Neuronal stem cell (in vitro differentiated cells): ENCODE data around the gene FAF2.

Experiments
- DNase-seq: peaks from one replicate; pipeline ENCODE4 v3.0.0-alpha.2; 2013; ENCODE audit warnings: low spot score
- H2AFZ ChIP-seq: one replicate; pipeline ENCODE4 v1.6.1; 2013; ENCODE audit warnings: mild to moderate bottlenecking, low read length, inconsistent platforms
- H2AK5ac ChIP-seq: 2 replicates; pipeline ENCODE4 v1.6.1; 2013; ENCODE audit warnings: low read depth, mild to moderate bottlenecking, inconsistent platforms, low read length, moderate library complexity, mixed read lengths
- H2BK120ac ChIP-seq: 2 replicates; pipeline ENCODE4 v1.6.1; 2013; ENCODE audit warnings: low read depth, mild to moderate bottlenecking, inconsistent platforms, low read length, moderate library complexity, mixed read lengths
- H2BK12ac ChIP-seq: one replicate; pipeline ENCODE4 v1.6.1; 2013; ENCODE audit warnings: low read length, inconsistent platforms
- H2BK15ac ChIP-seq: 2 replicates; pipeline ENCODE4 v1.6.1; 2013; ENCODE audit warnings: mild to moderate bottlenecking, low read length, inconsistent platforms, mixed read lengths
- H2BK5ac ChIP-seq: one replicate; pipeline ENCODE4 v1.6.1; 2013; ENCODE audit warnings: inconsistent platforms, mild to moderate bottlenecking, low read length, moderate library complexity
- H3K14ac ChIP-seq: one replicate; pipeline ENCODE4 v1.6.1; 2013; ENCODE audit warnings: low read length, inconsistent platforms
- H3K18ac ChIP-seq: 2 replicates; pipeline ENCODE4 v1.6.1; 2013; ENCODE audit warnings: low read length, inconsistent platforms
- H3K23ac ChIP-seq: 2 replicates; pipeline ENCODE4 v1.6.1; 2013; ENCODE audit warnings: low read depth, mild to moderate bottlenecking, mixed read lengths, low read length, inconsistent platforms; ENCODE audit not compliant: poor library complexity
- H3K27ac ChIP-seq: replicated peaks from 3 replicates; pipeline ENCODE4 v1.5.1; 2013; ENCODE audit warnings: low read length, inconsistent platforms
- H3K27me3 ChIP-seq, 3 experiments: 2 replicates each; pipeline ENCODE4 v1.6.1; 2013; ENCODE audit warnings: low read length in 3 of 3, mild to moderate bottlenecking in 2 of 3, inconsistent platforms in 1 of 3, low read depth in 1 of 3, mixed read lengths in 1 of 3, moderate library complexity in 1 of 3; ENCODE audit not compliant: control insufficient read depth in 3 of 3, insufficient read depth in 3 of 3
- H3K36me3 ChIP-seq, 2 donors: replicated peaks in 1 of 2; 2 replicates each; pipeline ENCODE4 v1.6.1; 2013; ENCODE audit warnings: low read length in 2 of 2; ENCODE audit not compliant: control insufficient read depth in 2 of 2, insufficient read depth in 2 of 2
- H3K4ac ChIP-seq: 2 replicates; pipeline ENCODE4 v1.6.1; 2013; ENCODE audit warnings: inconsistent platforms, mild to moderate bottlenecking, low read length, moderate library complexity
- H3K4me1 ChIP-seq, 2 donors: 1 replicate in 1 of 2; 2 replicates in 1 of 2; pipeline ENCODE4 v1.6.1; 2013; ENCODE audit warnings: low read length in 2 of 2, low read depth in 1 of 2; ENCODE audit not compliant: control insufficient read depth in 2 of 2, insufficient read depth in 1 of 2
- H3K4me2 ChIP-seq: one replicate; pipeline ENCODE4 v1.6.1; 2013; ENCODE audit warnings: mild to moderate bottlenecking, low read length, inconsistent platforms; ENCODE audit not compliant: insufficient read depth, poor library complexity, severe bottlenecking
- H3K4me3 ChIP-seq, 2 donors: 2 replicates each; pipeline ENCODE4 v1.5.1; 2013; ENCODE audit warnings: low read length in 2 of 2, mild to moderate bottlenecking in 2 of 2, inconsistent platforms in 1 of 2, moderate library complexity in 1 of 2
- H3K79me1 ChIP-seq: one replicate; pipeline ENCODE4 v1.6.1; 2013; ENCODE audit warnings: low read depth, mild to moderate bottlenecking, inconsistent platforms, low read length, moderate library complexity
- H3K9ac ChIP-seq: one replicate; pipeline ENCODE4 v1.6.1; 2013; ENCODE audit warnings: mild to moderate bottlenecking, low read depth, low read length, inconsistent platforms; ENCODE audit not compliant: poor library complexity
- H3K9me3 ChIP-seq, 2 donors: replicated peaks in 1 of 2; 2 replicates each; pipeline versions ENCODE3 to v1.6.1; 2013; ENCODE audit warnings: low read length in 2 of 2, mild to moderate bottlenecking in 2 of 2, inconsistent platforms in 1 of 2, low read depth in 1 of 2, mixed read lengths in 1 of 2, moderate library complexity in 1 of 2; ENCODE audit not compliant: control insufficient read depth in 2 of 2, insufficient read depth in 1 of 2
- H4K8ac ChIP-seq: one replicate; pipeline ENCODE4 v1.6.1; 2013; ENCODE audit warnings: low read depth, mild to moderate bottlenecking, inconsistent platforms, low read length, moderate library complexity
- H4K91ac ChIP-seq: one replicate; pipeline ENCODE4 v1.6.1; 2013; ENCODE audit warnings: low read length, low read depth, mild to moderate bottlenecking, inconsistent platforms; ENCODE audit not compliant: poor library complexity
- WGBS, 2 donors: extraction: QIAGEN DNeasy Blood & Tissue Kit; methylation state at CpG; one replicate each; pipeline ENCODE4 v1.1.7; 2013; ENCODE audit warnings: missing lambda C conversion rate in 2 of 2, mixed read lengths in 1 of 2; ENCODE audit not compliant: insufficient read length in 2 of 2, insufficient replicate concordance in 1 of 2; ENCODE audit errors: extremely low coverage in 2 of 2; 5-methylcytosine and 5-hydroxymethylcytosine counted together

The FAF2 gene

DNA sequence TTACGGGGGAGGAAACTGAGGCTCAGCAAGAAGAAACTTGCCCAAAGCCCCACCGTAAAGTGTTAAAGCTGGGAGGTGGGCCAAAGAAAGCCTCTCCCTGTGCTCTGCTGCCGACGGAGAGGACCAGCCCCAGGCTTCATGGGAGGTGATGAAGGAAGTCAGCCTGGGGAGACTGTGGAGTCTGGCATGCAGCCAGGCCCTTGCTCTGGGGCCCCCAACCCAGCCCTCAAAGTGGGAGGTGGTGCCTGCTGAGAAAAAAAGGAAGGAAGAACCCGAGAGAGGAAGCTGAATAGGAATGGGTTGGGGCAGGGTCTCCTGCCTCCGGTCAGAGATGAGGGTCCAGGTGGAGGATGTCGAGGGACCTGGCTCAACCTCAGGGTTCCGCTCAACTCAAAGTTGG lies 85.2 kb downstream of the FAF2 start:
- no peak overlapping the region for H3K14ac ChIP-seq
- H3K36me3 ChIP-seq, result peaks cover 36 to 61% of the 10 kb centered on the region in 2 donors
- no peak overlapping the region for H2AK5ac ChIP-seq
- no peak overlapping the region for H2AFZ ChIP-seq
- no peak overlapping the region for H2BK5ac ChIP-seq
- H3K79me1 ChIP-seq, result peaks cover 32% of the 10 kb centered on the region
- H3K23ac ChIP-seq, result no peak overlapping the region
- no peak overlapping the region for H3K4me2 ChIP-seq
- no peak overlapping the region for H4K91ac ChIP-seq
- DNase-seq, result no peak
- no peak overlapping the region for H3K18ac ChIP-seq
- no peak overlapping the region for H2BK12ac ChIP-seq
- no peak overlapping the region for H3K4me3 ChIP-seq
- H3K4ac ChIP-seq, result no peak overlapping the region
- no peak overlapping the region for H4K8ac ChIP-seq
- H3K4me1 ChIP-seq, result peaks cover 5 to 16% of the 10 kb centered on the region in 2 donors
- H3K9me3 ChIP-seq, result no peaks in the 10 kb centered on the region
- no peak overlapping the region for H2BK15ac ChIP-seq
- H3K9ac ChIP-seq, result no peak overlapping the region
- WGBS, 2 donors, result no CpG with 5 or more reads among the region's 8 CpGs
- no peak overlapping the region for H2BK120ac ChIP-seq
- no peak overlapping the region for H3K27ac ChIP-seq
- no peaks in the 10 kb centered on the region for H3K27me3 ChIP-seq

DNA sequence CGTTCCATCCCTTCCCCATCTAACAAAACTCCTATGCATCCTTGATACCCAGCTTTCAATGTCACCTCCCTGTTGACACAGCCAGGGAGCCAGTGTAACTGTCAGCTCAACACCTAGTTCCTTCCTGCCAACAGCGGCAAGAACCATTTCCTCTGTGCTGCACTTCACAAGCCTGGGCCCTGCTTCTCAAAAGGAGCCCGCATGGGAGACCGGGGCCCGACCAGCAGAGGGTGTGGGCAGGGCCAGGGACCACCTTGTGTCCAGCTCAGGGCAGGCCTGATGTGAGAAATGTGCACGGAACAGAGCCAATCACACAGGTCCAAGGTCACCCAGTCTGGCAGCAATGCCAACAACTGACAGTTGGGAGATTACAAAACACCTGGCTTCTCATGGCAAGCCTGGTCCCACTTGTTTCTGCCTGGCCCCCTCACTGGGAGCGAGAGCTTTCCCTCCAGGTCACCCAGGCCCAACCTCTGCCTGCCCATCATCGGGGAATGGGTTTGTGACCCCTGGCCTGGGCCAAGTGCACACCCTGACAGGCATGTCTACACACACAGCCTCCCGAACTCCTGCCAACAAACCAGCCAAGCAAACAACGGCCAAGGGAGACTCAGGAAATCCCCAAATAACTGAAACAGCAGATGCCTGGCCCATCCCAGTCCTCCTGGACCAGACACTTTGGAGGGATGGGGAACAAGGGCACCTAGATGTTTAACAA lies 85.9 kb downstream of the FAF2 start:
- DNase-seq, result no peak
- Histone ChIP-seq H3K4me1 (peaks cover 5 to 19% of the 10 kb centered on the region in 2 donors), H2BK12ac (no peak overlapping the region), H3K4me3 (no peak overlapping the region), H4K8ac (no peak overlapping the region), H4K91ac (no peak overlapping the region), H2AK5ac (no peak overlapping the region), H3K23ac (peak overlapping the region; percentile 26), H3K18ac (peak overlapping the region; percentile 8), H2BK5ac (no peak overlapping the region), H3K27ac (no peak overlapping the region), H3K27me3 (no peaks in the 10 kb centered on the region), H2AFZ (no peak overlapping the region), H2BK120ac (no peak overlapping the region), H3K4me2 (no peak overlapping the region), H3K36me3 (peaks cover 30 to 54% of the 10 kb centered on the region in 2 donors), H3K14ac (no peak overlapping the region), H3K4ac (no peak overlapping the region), H3K9ac (no peak overlapping the region), H3K9me3 (no peaks in the 10 kb centered on the region), H3K79me1 (peaks cover 27% of the 10 kb centered on the region), H2BK15ac (no peak overlapping the region)
- WGBS, 2 donors, result no CpG with 5 or more reads among the region's 10 CpGs

DNA sequence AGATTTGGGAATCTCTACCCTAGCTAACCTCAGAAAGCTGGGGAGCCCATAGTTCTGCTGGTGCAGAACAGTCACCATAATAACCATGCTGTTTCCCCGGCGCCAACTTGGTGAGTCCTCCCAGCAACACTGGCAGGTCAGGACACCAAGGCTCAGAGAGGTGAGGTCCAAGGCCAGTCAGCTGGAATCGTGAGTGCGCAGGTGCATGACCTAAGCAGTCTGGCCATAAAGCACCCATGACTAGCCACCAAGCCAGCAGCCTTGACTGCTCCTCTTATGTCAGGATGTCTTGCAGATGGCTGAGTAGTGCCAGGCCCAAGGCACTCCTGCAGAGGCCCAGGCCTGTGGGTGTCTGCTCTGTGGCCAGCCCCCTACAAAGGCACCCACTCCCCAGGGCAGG lies 86.5 kb downstream of the FAF2 start:
- Histone ChIP-seq H4K8ac (no peak overlapping the region), H3K4me3 (peak overlapping the region; percentile 13 to 92), H4K91ac (no peak overlapping the region), H3K9me3 (no peaks in the 10 kb centered on the region), H2BK12ac (no peak overlapping the region), H2AK5ac (no peak overlapping the region), H2BK120ac (no peak overlapping the region), H3K18ac (no peak overlapping the region), H3K27me3 (no peaks in the 10 kb centered on the region), H3K14ac (no peak overlapping the region), H3K4me1 (peaks cover 5 to 19% of the 10 kb centered on the region in 2 donors), H3K79me1 (peaks cover 23% of the 10 kb centered on the region), H2BK5ac (no peak overlapping the region), H3K36me3 (peaks cover 24 to 49% of the 10 kb centered on the region in 2 donors), H3K23ac (no peak overlapping the region), H2BK15ac (no peak overlapping the region), H3K9ac (no peak overlapping the region), H2AFZ (no peak overlapping the region), H3K27ac (no peak overlapping the region), H3K4ac (no peak overlapping the region), H3K4me2 (no peak overlapping the region)
- no CpG with 5 or more reads among the region's 4 CpGs for WGBS, 2 donors
- no peak for DNase-seq

DNA sequence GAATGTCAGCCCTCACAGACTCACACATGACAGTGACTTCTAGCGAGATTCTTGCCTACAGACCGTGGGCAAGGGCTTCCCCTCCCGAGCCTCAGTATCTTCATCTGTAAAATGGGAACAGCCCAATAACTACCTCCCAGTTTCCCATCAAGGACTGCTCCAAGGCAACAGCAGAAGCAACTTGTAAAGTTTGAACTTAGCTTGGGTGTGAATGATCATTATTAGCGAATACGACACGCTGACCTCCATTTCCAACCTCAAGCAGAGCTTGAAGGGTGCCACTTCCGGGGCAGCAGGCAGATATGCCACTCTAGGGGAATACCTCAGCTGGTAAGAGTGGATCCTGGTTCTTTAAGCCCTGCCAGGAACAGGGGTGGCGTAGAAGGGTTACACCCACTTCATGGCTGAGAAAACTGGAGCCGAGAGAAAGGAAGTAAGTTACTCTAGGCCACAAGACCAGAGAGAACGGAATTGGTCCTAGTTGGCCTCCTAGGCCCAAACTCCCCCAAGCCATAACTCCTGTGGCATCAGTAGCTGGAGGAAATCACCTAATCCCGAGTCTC lies 87.0 kb downstream of the FAF2 start:
- no peak overlapping the region for H2BK5ac ChIP-seq
- peaks cover 5 to 19% of the 10 kb centered on the region in 2 donors for H3K4me1 ChIP-seq
- H3K27ac ChIP-seq, result no peak overlapping the region
- H3K23ac ChIP-seq, result no peak overlapping the region
- H2BK120ac ChIP-seq, result no peak overlapping the region
- no peak overlapping the region for H2BK15ac ChIP-seq
- no peak overlapping the region for H4K8ac ChIP-seq
- DNase-seq, result no peak
- no peak overlapping the region for H3K4ac ChIP-seq
- peak overlapping the region; percentile 56 for H3K9ac ChIP-seq
- no peaks in the 10 kb centered on the region for H3K27me3 ChIP-seq
- peak overlapping the region; percentile 26 for H2AK5ac ChIP-seq
- peaks cover 22 to 46% of the 10 kb centered on the region in 2 donors for H3K36me3 ChIP-seq
- no peak overlapping the region for H2BK12ac ChIP-seq
- peak overlapping the region; percentile 90 to 92 for H3K4me3 ChIP-seq
- no peak overlapping the region for H3K18ac ChIP-seq
- no peak overlapping the region for H3K14ac ChIP-seq
- no peak overlapping the region for H4K91ac ChIP-seq
- no peak overlapping the region for H2AFZ ChIP-seq
- peaks cover 23% of the 10 kb centered on the region for H3K79me1 ChIP-seq
- WGBS, 2 donors, result no CpG with 5 or more reads among the region's 11 CpGs
- H3K4me2 ChIP-seq, result peak overlapping the region; percentile 85
- H3K9me3 ChIP-seq, result no peaks in the 10 kb centered on the region
